TTC549 (cell line): ENCODE data around the gene HS3ST3A1.
"Not testable (repeated sequence)": the region's sequence is repeated elsewhere in the genome, so short reads cannot be mapped to it uniquely, and the experiment has no call there.

Experiments used
- FAIRE-seq: peaks from 2 replicates; lab custom pipeline; 2012; peaks lifted over from hg19 to GRCh38; lab: Jason Lieb, UNC

Gene HS3ST3A1

DNA sequence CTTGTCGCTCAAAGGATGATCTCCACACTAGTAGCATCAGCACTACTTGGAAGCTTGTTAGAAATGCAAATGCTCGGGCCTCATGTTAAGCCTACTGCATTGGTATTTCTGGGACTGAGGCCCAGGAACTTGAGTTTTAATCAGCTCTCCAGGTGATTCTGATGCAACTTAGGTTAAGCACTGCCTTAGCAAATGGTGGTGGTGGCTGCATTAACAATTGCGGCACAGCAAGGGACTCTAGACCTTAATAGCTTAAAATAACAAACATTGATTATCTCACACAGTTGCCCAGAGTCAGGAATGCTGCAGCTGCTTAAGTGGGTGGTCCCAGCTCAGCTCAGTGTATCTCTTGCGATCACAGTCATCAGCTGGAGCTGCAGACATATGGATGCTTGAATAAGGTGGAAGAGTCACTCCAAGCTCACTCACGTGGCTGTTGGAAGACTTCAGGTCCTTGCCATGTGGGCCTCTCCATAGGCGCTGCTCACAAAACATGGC is 25.8 kb downstream of the HS3ST3A1 start:
- FAIRE-seq = no peak

DNA sequence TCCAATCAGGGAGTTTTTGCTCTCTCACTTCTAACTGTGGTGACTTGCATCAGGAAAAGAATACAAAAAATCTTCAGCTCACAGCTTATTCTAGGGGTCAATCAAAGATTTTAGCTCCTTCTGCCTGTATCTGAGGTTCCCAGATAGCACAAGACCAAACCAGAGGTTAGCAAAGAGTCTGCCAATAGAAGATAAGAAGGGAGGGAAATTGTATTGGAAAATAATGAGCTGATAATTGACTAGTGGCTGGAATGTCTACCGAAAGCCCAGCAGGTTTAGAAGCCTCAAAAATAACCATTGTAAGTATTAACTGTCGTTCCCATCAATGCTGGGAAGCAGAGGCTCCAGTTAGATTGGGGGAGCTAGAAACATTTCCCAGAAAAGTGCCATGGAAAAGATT is 26.3 kb downstream of the HS3ST3A1 start:
- no peak for FAIRE-seq

DNA sequence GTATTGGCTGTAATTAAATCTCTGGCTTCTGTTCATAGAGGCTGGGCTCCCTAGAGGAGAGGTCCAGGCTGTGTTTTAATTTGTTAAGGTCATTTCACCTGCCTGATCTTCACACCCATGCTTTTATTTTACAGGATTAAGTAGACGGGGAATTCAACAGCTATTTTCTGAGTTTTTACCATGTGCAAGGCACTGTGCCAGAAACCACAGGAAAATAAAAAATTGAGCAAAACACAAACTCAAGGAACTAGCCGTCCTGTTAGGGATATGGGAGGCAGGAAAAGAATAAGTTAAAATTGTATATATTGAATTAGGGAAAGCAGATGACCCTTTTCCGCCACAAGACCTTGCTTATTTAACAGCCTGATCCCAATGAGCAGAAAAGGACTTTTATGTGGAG is 29.1 kb downstream of the HS3ST3A1 start:
- FAIRE-seq = no peak

DNA sequence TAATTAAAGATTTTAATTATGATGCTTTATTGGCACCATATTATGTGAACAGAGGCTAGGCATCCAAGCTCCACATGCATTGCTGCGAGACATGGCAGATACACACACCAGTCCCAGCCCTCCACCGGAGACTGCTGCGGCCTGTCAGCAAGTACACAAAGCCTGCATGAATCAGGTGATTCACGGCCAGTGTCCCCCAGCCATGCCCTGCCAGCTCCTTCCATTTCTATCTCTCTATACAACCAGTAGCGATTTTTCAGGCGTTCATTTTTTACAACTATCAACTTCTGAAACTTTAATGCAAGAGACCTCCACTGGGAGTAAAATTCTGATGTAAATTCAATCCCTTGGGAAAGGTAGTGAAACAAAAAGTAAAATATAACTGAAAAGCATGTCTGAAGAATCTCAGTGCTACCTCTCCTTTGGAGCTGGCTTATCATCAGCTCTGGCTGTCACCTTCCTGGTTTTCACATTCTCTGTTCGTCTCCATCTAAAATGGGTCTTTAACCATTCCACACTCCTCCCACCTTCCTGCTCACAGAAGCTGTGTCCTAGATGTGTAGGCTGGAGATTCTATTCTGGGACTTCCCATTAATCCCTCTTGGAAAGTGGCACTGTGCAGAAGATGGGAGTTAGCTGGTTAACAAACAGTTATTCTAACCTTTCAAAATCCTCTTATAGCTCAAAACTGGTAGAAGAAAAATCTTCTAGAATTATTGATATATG is 32.2 kb downstream of the HS3ST3A1 start:
- FAIRE-seq = no peak

DNA sequence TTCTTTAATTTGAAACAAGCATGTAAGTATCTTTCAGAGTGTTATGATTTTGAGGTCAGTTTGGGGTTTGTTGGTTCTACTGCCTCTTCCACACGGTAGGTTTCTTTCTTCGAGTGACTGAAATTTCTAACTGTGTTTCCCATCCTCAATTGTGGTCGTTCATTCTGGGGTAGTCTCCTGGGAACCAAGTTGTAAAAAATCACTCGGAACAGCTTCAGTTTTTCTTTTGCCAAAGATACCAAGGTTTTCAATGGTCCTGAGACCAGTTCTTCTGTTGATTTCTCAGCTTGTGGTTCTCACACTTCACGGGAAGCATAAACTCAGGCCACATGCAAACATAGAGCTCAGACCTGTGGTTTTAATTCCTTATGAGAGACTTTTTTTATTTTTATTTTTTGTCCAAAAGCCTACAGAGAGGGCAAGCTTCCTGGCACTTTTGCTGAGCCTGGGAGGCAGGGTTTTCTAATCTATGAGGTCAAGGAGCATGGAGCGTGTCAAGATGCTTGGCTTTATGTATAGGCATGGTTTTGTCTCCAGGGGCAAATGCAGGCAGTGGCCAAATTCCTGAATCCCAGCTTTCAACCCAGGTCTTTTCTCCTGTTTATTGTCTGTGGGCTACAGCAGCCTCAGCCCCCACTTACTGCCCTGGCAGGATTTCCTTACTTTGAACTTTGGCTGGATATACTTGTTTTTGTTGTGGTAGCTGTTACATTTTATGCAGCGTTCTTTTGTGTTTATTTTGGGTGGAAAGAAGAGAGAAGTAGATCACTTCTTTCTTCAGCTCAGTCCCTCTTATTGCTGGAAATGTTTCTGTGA is 32.9 kb downstream of the HS3ST3A1 start:
- FAIRE-seq = no peak

DNA sequence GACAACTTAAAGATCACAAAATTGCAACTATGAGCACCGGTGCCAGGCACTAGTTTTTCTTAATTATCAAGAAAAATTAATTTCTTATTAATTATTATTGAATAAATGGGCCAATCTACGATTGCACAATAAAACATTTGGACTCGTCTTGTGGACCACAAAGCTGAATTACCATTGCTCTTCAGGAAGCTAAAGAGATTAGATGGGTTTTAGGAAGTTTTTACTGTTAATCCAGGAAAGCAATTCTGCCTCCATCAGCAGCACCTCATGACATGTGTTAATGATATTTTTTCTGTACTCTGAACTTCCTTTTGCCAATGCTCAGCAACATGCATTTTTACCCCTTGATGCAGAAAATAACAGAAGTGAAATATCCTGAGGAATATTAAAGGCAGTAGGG is 37.9 kb downstream of the HS3ST3A1 start:
- no peak for FAIRE-seq

DNA sequence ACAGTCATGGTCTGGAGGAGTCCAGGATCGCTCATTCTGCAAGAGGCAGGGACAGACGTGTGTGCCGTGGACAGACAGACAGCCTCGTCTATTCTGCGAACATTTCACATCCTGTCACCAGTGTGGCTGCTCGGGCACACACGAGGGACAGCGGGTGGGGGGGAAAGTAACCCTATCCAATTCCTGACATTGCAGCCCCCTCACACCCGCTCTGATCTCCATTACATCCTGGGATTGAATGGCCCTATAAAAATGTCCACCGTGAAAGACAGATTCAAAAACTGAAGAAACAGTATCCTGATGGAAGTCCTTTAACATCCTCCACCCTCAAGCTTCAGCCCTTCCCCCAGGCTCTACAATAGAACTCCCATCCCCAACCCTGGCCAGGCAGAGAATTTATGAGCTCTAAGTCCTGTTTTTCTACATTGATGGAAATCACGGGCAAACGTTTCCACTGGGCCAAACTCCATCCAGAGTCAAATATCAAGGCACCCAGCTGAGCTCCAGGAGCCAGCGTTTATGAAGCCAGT is 39.4 kb downstream of the HS3ST3A1 start:
- FAIRE-seq = no peak

DNA sequence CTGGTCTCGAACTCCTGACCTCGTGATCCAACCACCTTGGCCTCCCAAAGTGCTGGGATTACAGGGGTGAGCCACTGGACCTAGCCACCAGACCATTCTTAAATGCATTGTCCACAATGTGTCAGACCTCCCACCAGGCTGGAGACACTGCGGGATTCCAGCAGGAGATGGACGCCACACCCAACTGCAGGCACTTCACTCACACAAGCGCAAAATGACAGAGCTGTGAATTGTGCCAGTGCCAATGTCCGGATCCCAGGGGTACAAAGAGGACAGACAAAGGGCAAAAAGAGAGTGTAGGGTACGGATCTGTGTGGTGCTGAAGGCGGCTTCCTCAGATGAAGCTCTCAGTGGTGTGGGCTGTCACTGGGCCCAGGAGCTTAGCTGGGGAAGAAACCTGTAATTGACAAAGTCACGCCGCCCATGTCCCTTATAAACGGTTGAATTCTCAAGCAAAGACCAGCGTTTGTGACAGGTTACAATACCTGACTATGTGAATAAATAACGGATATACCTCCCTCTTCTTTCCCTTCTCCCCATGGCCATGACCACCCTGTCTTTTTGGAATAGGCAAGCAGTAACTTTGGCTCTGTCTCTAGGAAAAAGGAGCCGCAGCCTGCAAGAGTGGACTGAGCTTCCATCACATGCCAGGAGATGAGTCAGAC is 40.0 kb downstream of the HS3ST3A1 start:
- no peak for FAIRE-seq

DNA sequence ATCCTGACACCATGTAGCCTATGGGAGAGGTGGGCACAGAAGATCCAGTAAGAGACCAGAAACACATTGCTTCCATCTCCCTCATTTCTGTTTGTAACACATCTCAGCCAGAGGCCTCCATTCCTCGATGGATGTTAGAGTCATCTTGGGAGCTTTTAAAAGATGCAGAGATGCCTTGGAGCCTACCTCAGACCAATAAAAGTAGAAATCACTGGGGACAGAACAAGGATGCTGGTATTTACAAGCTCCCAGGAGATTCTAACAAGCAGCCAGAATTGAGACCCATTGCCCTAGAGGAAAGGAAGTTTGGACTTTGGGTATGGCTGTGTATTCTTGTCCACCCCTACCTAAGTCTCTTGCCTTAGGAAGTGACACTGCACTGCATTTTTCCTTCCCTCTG is 40.8 kb downstream of the HS3ST3A1 start:
- no peak for FAIRE-seq

DNA sequence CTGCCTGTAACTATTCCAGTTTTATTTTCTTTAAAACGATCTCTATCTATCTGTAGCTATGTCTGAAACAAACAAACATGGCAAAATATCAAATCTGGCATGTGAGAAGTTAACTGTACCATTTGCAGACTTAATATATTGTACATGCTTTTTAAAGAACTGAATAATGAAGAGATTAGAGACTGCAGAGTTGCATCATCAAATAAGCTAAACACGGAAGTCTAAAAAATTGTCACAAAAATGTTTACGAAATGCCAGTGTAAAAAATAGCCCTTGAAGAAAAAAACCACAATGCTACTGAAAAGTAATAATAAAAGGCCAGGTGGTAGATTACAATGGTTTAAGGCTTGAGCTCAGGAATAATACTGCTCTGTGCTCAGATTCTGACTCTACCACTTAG is 43.1 kb downstream of the HS3ST3A1 start:
- FAIRE-seq = no peak

DNA sequence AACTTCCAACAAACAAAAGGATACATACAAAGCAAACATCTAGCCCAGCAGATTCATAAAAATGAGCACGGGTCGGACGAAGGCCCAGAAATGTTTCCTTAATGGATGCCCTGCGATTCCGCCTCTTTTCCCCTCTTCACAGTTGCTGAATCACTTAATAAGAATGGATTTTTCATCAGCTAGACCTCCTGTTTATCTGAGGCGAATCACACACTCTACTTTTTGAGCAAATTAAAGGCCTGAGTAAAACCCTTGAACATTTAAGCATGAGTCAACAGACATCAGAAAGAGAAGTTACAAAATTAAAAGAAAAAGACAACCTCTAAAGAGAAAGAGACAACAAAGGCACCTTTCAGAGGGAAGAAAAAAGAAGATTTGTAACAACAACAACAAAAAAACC is 44.7 kb downstream of the HS3ST3A1 start:
- no peak for FAIRE-seq

DNA sequence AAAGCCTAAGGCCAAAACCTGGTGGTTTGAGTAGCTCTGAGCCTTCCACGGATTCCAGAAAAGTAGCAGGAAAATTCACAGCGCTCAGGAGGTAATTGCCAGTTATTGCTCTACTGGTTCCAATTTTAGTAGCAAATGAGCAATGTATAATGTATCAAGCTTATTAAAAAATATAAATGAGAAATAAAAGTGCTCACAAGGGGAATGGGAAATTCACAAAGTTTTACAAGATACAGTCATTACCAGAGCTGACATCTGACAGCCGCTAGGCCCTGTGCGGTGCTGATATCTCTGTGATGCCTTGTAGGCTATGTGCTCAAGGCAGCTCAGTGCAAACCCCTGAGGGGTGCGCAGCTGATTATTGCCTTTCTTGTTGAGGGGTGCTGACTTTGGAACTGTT is 47.5 kb downstream of the HS3ST3A1 start:
- no peak for FAIRE-seq

DNA sequence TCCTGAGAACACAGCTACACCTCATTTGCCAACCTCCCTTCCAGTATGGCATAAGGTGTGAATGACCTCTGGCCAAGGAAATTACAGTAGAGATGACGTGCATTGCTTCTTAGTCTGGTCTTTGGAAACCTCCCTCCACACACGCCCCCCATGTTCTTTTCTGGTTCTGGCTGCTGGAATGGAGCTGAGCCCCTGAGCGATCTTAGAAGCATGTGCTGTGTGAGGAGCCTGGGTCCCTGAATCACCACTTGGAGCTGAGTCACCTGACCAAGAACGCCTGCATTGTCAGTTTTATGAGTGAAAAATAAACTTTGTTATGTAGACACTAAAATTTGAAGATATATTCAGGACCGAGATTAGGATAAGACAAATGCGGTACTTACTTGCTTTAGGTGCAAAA is 51.4 kb downstream of the HS3ST3A1 start:
- FAIRE-seq = no peak

DNA sequence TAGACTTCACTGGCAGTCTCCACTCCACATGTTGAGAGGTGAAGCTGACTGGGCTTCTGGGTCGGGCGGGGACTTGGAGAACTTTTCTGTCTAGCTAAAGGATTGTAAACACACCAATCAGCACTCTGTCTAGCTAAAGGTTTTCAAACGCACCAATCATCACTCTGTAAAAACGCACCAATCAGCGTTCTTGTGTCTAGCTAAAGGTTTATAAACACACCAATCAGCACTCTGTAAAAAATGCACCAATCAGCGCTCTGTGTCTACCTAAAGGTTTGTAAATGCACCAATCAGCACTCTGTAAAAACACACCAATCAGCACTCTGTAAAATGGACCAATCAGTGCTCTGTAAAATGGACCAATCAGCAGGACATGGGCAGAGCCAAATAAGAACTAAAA is 53.2 kb downstream of the HS3ST3A1 start:
- not testable (repeated sequence) for FAIRE-seq

DNA sequence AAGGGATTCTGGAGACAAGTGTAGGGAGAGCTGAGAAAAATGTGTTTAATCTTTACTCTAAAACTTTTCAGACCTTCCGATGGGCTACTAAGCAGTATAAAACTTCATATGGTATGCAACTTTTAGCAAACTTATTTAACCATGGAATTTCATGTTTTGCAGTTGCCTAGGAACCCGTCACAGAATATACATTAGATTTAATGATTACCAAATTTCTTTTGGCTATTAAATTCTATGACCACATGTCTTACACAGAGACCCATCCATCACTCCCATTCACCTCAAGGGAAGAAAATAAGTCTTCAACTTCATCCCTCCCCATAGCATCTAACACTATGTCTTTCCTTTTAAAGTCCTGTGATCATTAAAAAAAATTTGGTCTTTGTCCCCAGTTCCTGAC is 54.9 kb downstream of the HS3ST3A1 start:
- FAIRE-seq = no peak

DNA sequence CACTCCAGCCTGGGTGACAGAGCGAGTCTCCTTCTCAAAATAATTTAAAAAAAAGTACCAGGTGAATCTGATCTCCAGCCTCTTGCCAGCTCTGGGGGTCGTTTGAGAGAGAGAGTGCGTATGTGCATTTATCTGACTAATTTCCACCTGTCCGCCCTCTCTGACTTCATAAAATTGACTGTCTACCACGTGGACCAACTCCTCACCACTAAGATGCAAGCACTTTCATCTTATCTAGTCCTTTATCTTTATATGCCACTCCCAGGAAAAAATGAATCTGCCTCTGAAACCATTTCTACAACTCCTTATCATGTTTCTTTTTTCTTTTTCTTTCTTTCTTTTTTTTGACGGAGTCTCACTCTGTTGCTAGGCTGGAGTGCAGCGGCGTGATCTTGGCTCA is 55.8 kb downstream of the HS3ST3A1 start:
- no peak for FAIRE-seq

DNA sequence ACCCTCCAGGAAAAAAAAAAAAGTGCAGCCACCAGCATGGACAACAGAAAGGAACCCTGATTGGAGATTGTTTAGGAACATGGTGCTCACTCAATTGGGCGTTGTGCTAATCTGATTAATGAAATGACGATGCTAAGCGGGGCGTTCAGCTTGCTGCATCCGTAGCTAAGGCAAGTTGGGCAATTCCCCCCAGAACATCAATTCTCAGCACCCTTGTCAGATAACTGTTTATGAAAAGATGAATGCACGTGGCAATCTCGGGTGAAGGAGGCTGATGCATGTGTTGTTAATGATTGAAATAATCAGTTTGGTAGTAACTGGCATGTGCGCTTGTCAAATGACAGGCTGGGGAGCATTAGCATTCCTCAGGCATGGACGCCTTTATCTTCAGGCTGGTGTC is 57.0 kb downstream of the HS3ST3A1 start:
- FAIRE-seq = no peak

DNA sequence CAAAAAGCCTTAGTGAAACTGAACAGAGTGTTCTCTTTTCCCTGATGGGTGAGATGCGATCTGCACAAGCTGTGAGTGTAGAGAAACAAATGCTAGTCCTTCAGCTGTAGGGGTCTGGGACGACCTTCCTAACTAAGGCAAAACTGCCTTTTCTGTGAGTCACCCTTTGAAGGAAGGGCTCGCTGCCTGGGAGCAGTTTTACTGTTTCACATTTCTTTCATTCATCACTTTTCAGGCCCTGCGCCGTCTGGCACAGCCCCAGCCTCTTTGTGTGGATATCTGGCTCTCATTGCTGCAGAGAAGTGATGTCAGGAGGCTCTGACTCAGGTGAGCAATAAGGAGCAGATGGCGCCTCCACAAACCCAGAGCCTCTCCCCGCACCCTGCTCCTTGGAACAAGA is 57.4 kb downstream of the HS3ST3A1 start:
- no peak for FAIRE-seq

DNA sequence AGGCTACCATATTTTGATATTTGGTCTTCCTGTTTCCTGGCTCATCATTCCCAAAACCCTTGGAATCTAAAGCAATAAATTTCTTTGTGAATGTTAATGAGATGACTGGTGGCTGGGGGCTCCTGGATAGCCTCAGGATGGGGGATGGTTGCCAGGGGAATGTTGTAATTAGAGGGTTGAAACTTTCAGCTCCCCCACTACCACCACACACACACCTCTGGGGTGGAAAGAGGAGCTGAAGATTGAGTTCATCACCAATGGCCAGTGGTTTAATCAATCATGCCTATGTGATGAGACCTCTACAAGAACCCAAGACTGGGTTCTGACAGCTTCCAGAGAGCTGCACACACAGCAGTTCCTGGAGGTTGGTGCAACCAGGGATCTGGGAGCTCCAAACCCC is 59.1 kb downstream of the HS3ST3A1 start:
- FAIRE-seq = no peak

DNA sequence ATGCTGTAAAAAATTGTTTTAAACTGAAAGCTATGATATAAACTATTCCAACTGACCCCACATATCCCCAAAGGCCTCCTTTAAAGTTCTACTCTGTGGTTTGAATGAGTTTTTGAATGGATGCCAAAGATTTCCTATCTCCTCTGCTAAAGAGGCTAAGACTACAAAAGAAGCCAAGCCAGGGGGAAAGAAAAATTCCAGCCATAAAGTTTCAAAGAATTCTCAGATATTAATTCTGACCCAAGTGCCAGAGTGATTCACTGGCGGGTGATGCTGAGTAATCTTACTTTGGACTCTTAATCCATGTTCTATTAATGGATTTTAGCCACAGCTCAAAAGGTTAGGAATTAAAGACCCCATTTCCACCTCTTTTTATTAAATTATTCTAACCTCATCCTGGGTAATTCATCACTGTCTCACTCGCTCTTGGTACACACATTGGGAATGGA is 60.7 kb downstream of the HS3ST3A1 start:
- no peak for FAIRE-seq

DNA sequence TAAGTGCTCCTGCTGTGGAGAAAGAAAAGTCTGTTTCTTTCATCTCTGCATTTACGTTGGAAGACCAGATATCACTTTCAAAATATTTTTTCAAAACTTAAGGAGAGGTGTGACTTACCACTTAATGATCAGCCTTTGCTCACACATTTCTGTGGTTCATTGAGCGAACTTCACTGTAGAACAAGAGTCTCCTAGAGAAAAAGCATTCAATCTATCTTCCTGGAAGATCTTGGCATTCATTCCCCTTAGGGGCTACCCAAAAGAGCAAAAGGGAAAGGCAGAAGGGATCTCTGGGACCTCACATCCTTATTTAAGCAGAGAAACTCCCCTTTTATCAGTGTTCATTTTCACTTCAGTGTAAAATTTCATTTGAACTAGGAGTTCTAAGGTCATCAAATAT is 61.2 kb downstream of the HS3ST3A1 start:
- no peak for FAIRE-seq

DNA sequence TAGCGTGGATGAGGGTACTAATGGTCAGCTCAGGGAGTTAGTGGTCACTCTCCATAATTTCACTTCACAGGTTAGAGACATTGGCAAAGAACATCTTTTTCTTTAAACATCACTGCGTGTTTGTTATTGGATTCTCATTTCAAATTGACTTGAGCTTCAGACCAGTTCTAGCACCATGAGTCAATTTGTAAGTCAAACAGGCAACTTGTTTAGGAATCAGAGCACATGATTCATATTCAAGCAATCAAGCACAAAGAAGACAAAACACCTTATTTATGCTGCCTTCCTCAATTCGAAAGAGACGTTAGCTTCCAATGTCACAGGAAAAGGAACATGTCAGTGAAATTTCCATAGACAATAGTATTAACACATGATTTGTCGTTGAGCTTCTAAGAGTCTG is 62.3 kb downstream of the HS3ST3A1 start:
- FAIRE-seq = no peak

DNA sequence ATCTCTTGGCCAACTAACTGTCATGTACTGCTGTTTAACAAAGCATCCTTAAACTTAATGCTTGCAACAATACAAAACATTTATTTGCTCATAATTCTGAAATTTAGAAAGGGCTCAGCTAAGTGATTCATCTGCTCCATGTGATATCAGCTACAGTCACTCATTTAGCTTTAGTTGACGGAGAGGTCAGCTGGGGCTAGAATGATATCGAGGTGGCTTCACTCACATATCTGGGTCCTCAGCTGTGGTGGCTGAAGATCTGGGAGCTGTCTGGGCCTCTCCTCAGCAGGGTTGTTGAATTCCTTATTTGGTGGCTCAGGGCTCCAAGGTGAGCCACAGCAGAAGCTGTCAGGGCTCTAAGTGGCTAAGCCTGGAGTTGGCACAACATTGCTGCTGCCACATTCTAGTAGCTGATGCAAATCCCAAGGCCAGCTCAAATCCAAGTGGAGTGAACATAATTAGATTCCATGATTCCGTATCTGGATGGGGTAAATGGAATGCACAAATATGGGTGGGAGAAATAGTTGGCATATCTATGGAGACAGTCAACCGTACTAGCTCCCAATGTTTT is 62.8 kb downstream of the HS3ST3A1 start:
- FAIRE-seq = no peak
